HL-60 (cell line): Measurements from ENCODE around the gene RIN3.

ENCODE experiments used
- CTCF ChIP-seq: IDR thresholded peaks from one replicate; pipeline ENCODE4 v1.5.1; 2011; ENCODE audit warnings: low read length, control low read depth, inconsistent platforms; ENCODE audit not compliant: insufficient read depth
- GABPA ChIP-seq: IDR thresholded peaks from 2 replicates; pipeline ENCODE4 v1.6.1; 2012; ENCODE audit warnings: low read depth
- POLR2AphosphoS5 ChIP-seq: IDR thresholded peaks from 2 replicates; pipeline ENCODE4 v1.6.1; 2012; ENCODE audit warnings: low read depth

- TF ChIP-seq CTCF (no peak), GABPA (no peak), POLR2AphosphoS5 (no peak)
Measured at GRCh38 chr14:92573761-92574498, 60.3 kb downstream of the RIN3 start.
